GM19239 (cell line): ENCODE results near the gene CDC14B.
A peak's percentile ranks its signal among the peaks of the same experiment; 100 is the strongest.

Experiments used
- DNase-seq: peaks from one replicate; pipeline ENCODE4 v3.0.0; 2011; ENCODE audit warnings: low spot score; ENCODE audit not compliant: insufficient read length
- FAIRE-seq: peaks from 2 replicates; lab custom pipeline; 2011; peaks lifted over from hg19 to GRCh38; lab: Jason Lieb, UNC

CDC14B gene

GRCh38 chr9:96491079-96491879 lies 128.4 kb downstream of the CDC14B start:
- no peak for DNase-seq
- no peak for FAIRE-seq

- FAIRE-seq (no peak), DNase-seq (no peak)
These were observed 129.0 kb downstream of the CDC14B start for GRCh38 chr9:96490534-96491078.

GRCh38 chr9:96489482-96489979 lies 130.1 kb downstream of the CDC14B start:
- FAIRE-seq (no peak), DNase-seq (no peak)

- no peak for DNase-seq
- no peak for FAIRE-seq
These were observed 131.7 kb downstream of the CDC14B start for GRCh38 chr9:96487949-96488348.

- DNase-seq (no peak), FAIRE-seq (no peak)
These were observed 132.6 kb downstream of the CDC14B start for GRCh38 chr9:96487029-96487396.

- FAIRE-seq (no peak), DNase-seq (no peak)
These were observed 133.1 kb downstream of the CDC14B start for GRCh38 chr9:96486386-96487028.

- DNase-seq (no peak), FAIRE-seq (no peak)
These were observed 134.4 kb downstream of the CDC14B start for GRCh38 chr9:96485280-96485679.

GRCh38 chr9:96484521-96484931 lies 135.1 kb downstream of the CDC14B start:
- DNase-seq (peak; percentile 61), FAIRE-seq (peak; percentile 67)

- DNase-seq = no peak
- peak; percentile 4 for FAIRE-seq
These were observed 135.8 kb downstream of the CDC14B start for GRCh38 chr9:96483733-96484390.

GRCh38 chr9:96483197-96483596 lies 136.4 kb downstream of the CDC14B start:
- FAIRE-seq = no peak
- no peak for DNase-seq

GRCh38 chr9:96482476-96482875 lies 137.2 kb downstream of the CDC14B start:
- FAIRE-seq (no peak), DNase-seq (no peak)

- DNase-seq (no peak), FAIRE-seq (no peak)
These were observed 138.9 kb downstream of the CDC14B start for GRCh38 chr9:96480736-96481135.

- DNase-seq = no peak
- no peak for FAIRE-seq
These were observed 140.7 kb downstream of the CDC14B start for GRCh38 chr9:96478829-96479371.

- no peak for DNase-seq
- FAIRE-seq = no peak
These were observed 143.1 kb downstream of the CDC14B start for GRCh38 chr9:96476591-96476990.

- DNase-seq (no peak), FAIRE-seq (no peak)
These were observed 143.6 kb downstream of the CDC14B start for GRCh38 chr9:96476013-96476412.

- no peak for FAIRE-seq
- DNase-seq = no peak
These were observed 151.9 kb downstream of the CDC14B start for GRCh38 chr9:96467784-96468183.

- DNase-seq = no peak
- no peak for FAIRE-seq
These were observed 155.2 kb downstream of the CDC14B start for GRCh38 chr9:96464426-96464825.

GRCh38 chr9:96462541-96462940 lies 157.1 kb downstream of the CDC14B start:
- DNase-seq (no peak), FAIRE-seq (no peak)

- DNase-seq = no peak
- FAIRE-seq = no peak
These were observed 158.3 kb downstream of the CDC14B start for GRCh38 chr9:96461336-96461735.

GRCh38 chr9:96460882-96461281 lies 158.8 kb downstream of the CDC14B start:
- no peak for DNase-seq
- no peak for FAIRE-seq

GRCh38 chr9:96460470-96460869 lies 159.2 kb downstream of the CDC14B start:
- DNase-seq (no peak), FAIRE-seq (no peak)
